GM19463 (cell line): ENCODE data around the gene DNASE2B.
"Not testable (repeated sequence)": the region's sequence is repeated elsewhere in the genome, so short reads cannot be mapped to it uniquely, and the experiment has no call there.

Source experiments
- ATAC-seq: cut with Tn5 transposase; IDR thresholded peaks from one replicate; pipeline ENCODE4 v1.9.1; 2021; ENCODE audit warnings: mild to moderate bottlenecking, moderate library complexity; ENCODE audit not compliant: unreplicated experiment

The DNASE2B gene

DNA sequence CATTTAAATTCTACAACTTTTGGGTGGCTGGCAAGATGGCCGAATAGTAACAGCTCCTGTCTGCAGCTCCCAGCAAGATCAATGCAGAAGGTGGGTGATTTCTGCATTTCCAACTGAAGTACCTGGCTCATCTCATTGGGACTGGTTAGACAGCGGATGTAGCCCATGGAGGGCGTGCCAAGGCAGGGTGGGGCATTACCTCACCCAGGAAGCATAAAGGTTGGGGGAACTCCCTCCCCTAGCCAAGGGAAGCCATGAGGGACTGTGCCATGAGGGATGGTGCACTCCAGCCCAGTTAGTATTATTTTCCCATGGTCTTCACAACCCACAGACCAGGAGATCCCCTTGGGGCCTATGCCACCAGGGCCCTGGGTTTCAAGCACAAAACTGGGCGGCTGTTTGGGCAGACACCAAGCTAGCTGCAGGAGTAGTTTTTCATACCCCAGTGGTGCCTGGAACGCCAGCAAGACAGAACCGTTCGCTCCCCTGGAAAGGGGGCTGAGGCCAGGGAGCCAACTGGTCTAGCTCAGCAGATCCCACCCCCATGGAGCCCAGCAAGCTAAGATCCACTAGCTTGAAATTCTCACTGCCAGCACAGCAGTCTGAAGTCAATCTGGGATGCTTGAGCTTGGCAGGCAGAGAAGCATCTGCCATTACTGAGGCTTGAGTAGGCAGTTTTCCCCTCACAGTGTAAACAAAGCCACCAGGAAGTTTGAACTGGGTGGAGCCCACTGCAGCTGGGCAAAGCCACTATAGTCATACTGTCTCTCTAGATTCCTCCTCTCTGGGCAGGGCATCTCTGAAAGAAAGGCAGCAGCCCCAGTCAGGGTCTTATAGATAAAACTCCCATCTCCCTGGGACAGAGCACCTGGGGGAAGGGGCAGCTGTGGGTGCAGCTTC, 44.7 kb downstream of the DNASE2B start:
- not testable (repeated sequence) for ATAC-seq

DNA sequence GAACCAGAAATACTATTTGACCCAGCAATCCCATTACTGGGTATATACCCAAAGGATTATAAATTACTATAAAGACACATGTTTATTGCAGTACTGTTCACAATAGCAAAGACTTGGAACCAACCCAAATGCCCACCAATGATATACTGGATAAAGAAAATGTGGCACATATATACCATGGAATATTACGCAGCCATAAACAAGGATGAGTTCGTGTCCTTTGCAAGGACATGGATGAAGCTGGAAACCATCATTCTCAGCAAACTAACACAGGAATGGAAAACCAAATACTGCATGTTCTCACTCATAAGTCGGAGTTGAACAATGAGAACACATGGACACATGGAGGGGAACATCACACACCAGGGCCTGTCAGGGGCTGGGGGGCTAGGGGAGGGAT, 50.4 kb downstream of the DNASE2B start:
- not testable (repeated sequence) for ATAC-seq

DNA sequence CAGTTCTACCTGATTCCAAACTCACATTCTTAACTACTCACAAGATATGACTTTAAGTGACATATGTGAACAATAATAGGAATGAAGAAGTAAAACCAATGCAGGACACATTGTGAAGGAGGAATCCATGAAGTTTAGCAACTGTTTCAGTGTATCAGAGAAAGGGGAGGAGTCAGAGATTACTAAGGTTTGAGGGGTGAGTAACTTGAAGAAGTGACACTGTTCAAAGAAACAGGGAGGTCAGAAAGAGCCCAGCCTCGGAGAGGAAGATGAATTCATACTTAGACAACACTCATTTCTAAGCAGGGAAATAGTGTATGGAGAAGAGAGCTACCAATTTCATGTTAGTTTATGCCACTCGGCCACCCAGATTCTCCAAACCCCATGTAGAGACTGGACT, 52.6 kb downstream of the DNASE2B start:
- ATAC-seq: no peak

DNA sequence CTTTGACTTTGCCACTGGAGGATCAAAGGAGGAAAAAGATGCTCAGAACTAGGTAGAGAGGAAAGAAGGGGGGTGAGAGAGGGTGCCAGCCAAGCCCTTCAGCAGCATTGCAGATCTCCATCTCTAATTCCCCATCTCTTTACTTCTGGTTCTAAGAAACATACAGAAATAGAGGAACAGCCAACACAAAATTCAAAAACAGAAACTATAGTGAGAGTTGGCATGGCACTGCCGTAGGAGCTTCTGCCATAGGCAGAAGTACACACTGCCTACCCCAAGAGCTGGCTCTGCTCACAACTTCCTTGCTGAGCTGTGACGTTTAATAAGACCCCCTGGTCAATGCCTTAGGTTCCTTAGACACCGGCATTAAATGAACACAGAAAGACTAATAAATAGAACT, 54.2 kb downstream of the DNASE2B start:
- no peak for ATAC-seq

DNA sequence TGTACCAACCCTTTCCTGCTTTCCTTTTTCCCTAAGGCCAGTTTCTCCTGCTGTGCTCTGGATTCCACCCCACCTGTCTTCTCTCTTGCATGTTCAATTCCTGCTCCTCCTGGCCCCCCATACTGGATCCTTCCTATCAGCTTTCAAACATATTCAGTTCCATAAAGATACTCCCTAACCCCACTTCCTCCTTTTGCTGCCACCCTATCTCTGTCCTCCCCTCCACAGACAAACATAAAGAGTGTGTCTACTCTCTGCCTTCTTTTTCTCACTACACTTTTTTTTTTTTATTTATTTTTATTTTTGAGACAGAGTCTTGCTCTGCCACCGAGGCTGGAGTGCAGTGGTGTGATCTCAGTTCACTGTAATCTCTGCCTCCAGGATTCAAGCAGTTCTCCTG, 63.8 kb downstream of the DNASE2B start:
- no peak for ATAC-seq
